ENCODE measurements around the gene TNXB.
"Not testable (repeated sequence)": the region's sequence is repeated elsewhere in the genome, so short reads cannot be mapped to it uniquely, and the experiment has no call there.

TNXB gene

GRCh38 chr6:32109765-32110160 lies 625 bp upstream of the TNXB start:
- no peak for FAIRE-seq

- no peak for FAIRE-seq
These were observed 418 bp downstream of the TNXB start for GRCh38 chr6:32108727-32109113.

- no peak for FAIRE-seq
These were observed 977 bp downstream of the TNXB start for GRCh38 chr6:32108094-32108627.

- no peak for FAIRE-seq
These were observed 1.7 kb downstream of the TNXB start for GRCh38 chr6:32107406-32107805.

- no peak for FAIRE-seq
These were observed 3.7 kb downstream of the TNXB start for GRCh38 chr6:32105433-32105832.

GRCh38 chr6:32102255-32102654 lies 6.9 kb downstream of the TNXB start:
- FAIRE-seq, result no peak

- not testable (repeated sequence) for FAIRE-seq
These were observed 8.9 kb downstream of the TNXB start for GRCh38 chr6:32100251-32100650.

GRCh38 chr6:32097364-32097763 lies 11.8 kb downstream of the TNXB start:
- FAIRE-seq, result no peak

- FAIRE-seq, result no peak
These were observed 12.5 kb downstream of the TNXB start for GRCh38 chr6:32096394-32097258.

GRCh38 chr6:32096087-32096393 lies 13.1 kb downstream of the TNXB start:
- no peak for FAIRE-seq

- no peak for FAIRE-seq
These were observed 13.6 kb downstream of the TNXB start for GRCh38 chr6:32095338-32096086.

GRCh38 chr6:32092760-32093497 lies 16.2 kb downstream of the TNXB start:
- no peak for FAIRE-seq

GRCh38 chr6:32089082-32089828 lies 19.9 kb downstream of the TNXB start:
- FAIRE-seq, result no peak

- no peak for FAIRE-seq
These were observed 20.6 kb downstream of the TNXB start for GRCh38 chr6:32088487-32089049.

GRCh38 chr6:32087574-32088486 lies 21.3 kb downstream of the TNXB start:
- no peak for FAIRE-seq

- FAIRE-seq, result no peak
These were observed 22.2 kb downstream of the TNXB start for GRCh38 chr6:32086661-32087573.

GRCh38 chr6:32085759-32086459 lies 23.2 kb downstream of the TNXB start:
- FAIRE-seq, result no peak

- no peak for FAIRE-seq
These were observed 24.4 kb downstream of the TNXB start for GRCh38 chr6:32084780-32085179.

Data from TTC549 (cell line).